ENCODE data around the gene ADGRD1.
"Not testable (repeated sequence)": the region's sequence is repeated elsewhere in the genome, so short reads cannot be mapped to it uniquely, and the experiment has no call there.

Gene ADGRD1

GRCh38 chr12:131111446-131111845 lies 157.7 kb downstream of the ADGRD1 start:
- no peak for DNase-seq

- no peak for DNase-seq
These were observed 158.3 kb downstream of the ADGRD1 start for GRCh38 chr12:131112021-131112420.

- DNase-seq, result no peak
These were observed 159.1 kb downstream of the ADGRD1 start for GRCh38 chr12:131112700-131113290.

GRCh38 chr12:131113568-131114270 lies 160.0 kb downstream of the ADGRD1 start:
- DNase-seq, result no peak

GRCh38 chr12:131114271-131114670 lies 160.6 kb downstream of the ADGRD1 start:
- no peak for DNase-seq

- DNase-seq, result no peak
These were observed 161.4 kb downstream of the ADGRD1 start for GRCh38 chr12:131114942-131115584.

GRCh38 chr12:131115766-131116467 lies 162.2 kb downstream of the ADGRD1 start:
- DNase-seq, result no peak

- DNase-seq, result no peak
These were observed 162.9 kb downstream of the ADGRD1 start for GRCh38 chr12:131116468-131117117.

- no peak for DNase-seq
These were observed 163.9 kb downstream of the ADGRD1 start for GRCh38 chr12:131117438-131118245.

GRCh38 chr12:131118371-131118770 lies 164.7 kb downstream of the ADGRD1 start:
- no peak for DNase-seq

- not testable (repeated sequence) for DNase-seq
These were observed 165.6 kb downstream of the ADGRD1 start for GRCh38 chr12:131119345-131119744.

- no peak for DNase-seq
These were observed 166.2 kb downstream of the ADGRD1 start for GRCh38 chr12:131119936-131120335.

GRCh38 chr12:131120831-131121271 lies 167.1 kb downstream of the ADGRD1 start:
- DNase-seq, result no peak

- no peak for DNase-seq
These were observed 168.1 kb downstream of the ADGRD1 start for GRCh38 chr12:131121705-131122405.

GRCh38 chr12:131122631-131123030 lies 168.9 kb downstream of the ADGRD1 start:
- DNase-seq, result no peak

GRCh38 chr12:131123817-131124216 lies 170.1 kb downstream of the ADGRD1 start:
- no peak for DNase-seq

GRCh38 chr12:131124487-131125280 lies 171.0 kb downstream of the ADGRD1 start:
- no peak for DNase-seq

- DNase-seq, result no peak
These were observed 173.0 kb downstream of the ADGRD1 start for GRCh38 chr12:131126662-131127173.

GRCh38 chr12:131128556-131128955 lies 174.8 kb downstream of the ADGRD1 start:
- no peak for DNase-seq

GRCh38 chr12:131128966-131129619 lies 175.4 kb downstream of the ADGRD1 start:
- not testable (repeated sequence) for DNase-seq
